HCT116 (cell line): ENCODE data around the gene UPK3A. TPM values are rescaled to one million over a fixed set of nuclear protein-coding genes. Genes with fewer than 3 reads are reported as not detected.

Source experiments
- ATAC-seq: fragments of 200-7000 bp; cut with Tn5 transposase; 2 replicates; pipeline ENCODE4 v1.9.1; 2020; ENCODE audit warnings: mild to moderate bottlenecking, moderate library complexity
- BruUV-seq: library from RNA; stranded (reverse); fragments of 400-500 nt; replicated peaks from 2 replicates; lab custom pipeline; 2021; lab: Mats Ljungman, UMichigan
- CTCF ChIA-PET: fragments of 300-600 bp; sonication (Branson Sonifier 250); formaldehyde crosslinking; loops from one replicate; lab custom pipeline; 2021; ENCODE audit warnings: antibody characterized with exemption; lab: Charles Lee
- POLR2A ChIA-PET: fragments of 300-600, 350-600 bp; sonication (Branson Sonifier 250); formaldehyde crosslinking; loops from one replicate; lab custom pipeline; 2021; ENCODE audit warnings: antibody characterized with exemption; lab: Charles Lee
- RAD21 ChIA-PET, 2 experiments: fragments of 300-600 bp; sonication (Branson Sonifier 250); formaldehyde crosslinking; loops; one replicate each; lab custom pipeline; 2023; ENCODE audit warnings: low total read pairs in 2 of 2; ENCODE audit not compliant: uncharacterized antibody in 2 of 2, unreplicated experiment in 2 of 2, low non-redundant PET in 1 of 2; lab: Charles Lee
- DNase-seq: peaks from one replicate; pipeline ENCODE4 v3.0.0-alpha.2; 2010; ENCODE audit warnings: low read depth, low spot score
- H2AFZ ChIP-seq: fragments of 200-600 bp; shearing (Covaris generic), sonication (generic); 2 replicates; pipeline ENCODE4 v1.6.1; 2017; ENCODE audit warnings: low read depth, mixed run types, mixed read lengths, antibody characterized with exemption, low read length; ENCODE audit not compliant: poor library complexity, severe bottlenecking
- H3K27ac ChIP-seq: 2 replicates; pipeline ENCODE4 v1.5.1; 2012; ENCODE audit warnings: low read depth, low read length
- H3K27me3 ChIP-seq: fragments of 200-600 bp; sonication (generic); 2 replicates; pipeline ENCODE4 v1.6.1; 2016; ENCODE audit warnings: mixed run types, low read length, mixed read lengths; ENCODE audit not compliant: insufficient read depth
- H3K36me3 ChIP-seq, 2 experiments: fragments of 200-500 bp in 1 of 2; fragments of 200-600 bp in 1 of 2; sonication (Bioruptor generic) in 1 of 2; sonication (generic) in 1 of 2; 2 replicates each; pipeline versions ENCODE4 v1.5.1 to v1.6.1; 2014 to 2016; ENCODE audit warnings: low read length in 2 of 2, inconsistent platforms in 1 of 2, mixed read lengths in 1 of 2, mixed run types in 1 of 2; ENCODE audit not compliant: insufficient read depth in 2 of 2, control insufficient read depth in 1 of 2
- H3K4me1 ChIP-seq, 2 experiments: fragments of 200-600 bp in 1 of 2; sonication (generic) in 1 of 2; 2 replicates each; pipeline versions ENCODE4 v1.5.1 to v1.6.1; 2012 to 2017; ENCODE audit warnings: low read length in 2 of 2, inconsistent platforms in 1 of 2, mild to moderate bottlenecking in 1 of 2, mixed read lengths in 1 of 2, mixed run types in 1 of 2, moderate library complexity in 1 of 2; ENCODE audit not compliant: insufficient read depth in 2 of 2, control insufficient read depth in 1 of 2
- H3K4me2 ChIP-seq: fragments of 200-600 bp; sonication (generic); 2 replicates; pipeline ENCODE4 v1.6.1; 2017; ENCODE audit warnings: mixed run types, low read length, mixed read lengths
- H3K4me3 ChIP-seq, 2 experiments: fragments of 200-600 bp in 1 of 2; sonication (generic) in 1 of 2; replicated peaks in 1 of 2; 2 replicates each; pipeline ENCODE4 v1.5.1; 2011 to 2016; ENCODE audit warnings: low read length in 2 of 2, control low read depth in 1 of 2, low read depth in 1 of 2, mild to moderate bottlenecking in 1 of 2, mixed read lengths in 1 of 2, mixed run types in 1 of 2
- H3K79me2 ChIP-seq: fragments of 200-600 bp; sonication (generic); 2 replicates; pipeline ENCODE4 v1.6.1; 2017; ENCODE audit warnings: mild to moderate bottlenecking, mixed run types, low read length, moderate library complexity, mixed read lengths; ENCODE audit not compliant: insufficient read depth
- H3K9ac ChIP-seq: fragments of 200-600 bp; sonication (generic); 2 replicates; pipeline ENCODE4 v1.6.1; 2016; ENCODE audit warnings: low read length, mixed read lengths
- H3K9me2 ChIP-seq: fragments of 200-600 bp; sonication (generic), shearing (Covaris generic); 2 replicates; pipeline ENCODE4 v1.6.1; 2017; ENCODE audit warnings: mixed run types, mild to moderate bottlenecking, moderate library complexity; ENCODE audit not compliant: insufficient read depth
- H3K9me3 ChIP-seq, 2 experiments: fragments of 200-500 bp in 1 of 2; fragments of 200-600 bp in 1 of 2; sonication (Bioruptor generic) in 1 of 2; sonication (generic) in 1 of 2; 2 replicates each; pipeline ENCODE4 v1.6.1; 2014 to 2017; ENCODE audit warnings: low read length in 2 of 2, mixed read lengths in 2 of 2, inconsistent platforms in 1 of 2, low read depth in 1 of 2, mild to moderate bottlenecking in 1 of 2, mixed run types in 1 of 2, moderate library complexity in 1 of 2; ENCODE audit not compliant: control insufficient read depth in 1 of 2, insufficient read depth in 1 of 2
- H4K20me1 ChIP-seq: fragments of 200-600 bp; sonication (generic), shearing (Covaris generic); 2 replicates; pipeline ENCODE4 v1.6.1; 2017; ENCODE audit warnings: mixed run types, mild to moderate bottlenecking, moderate library complexity; ENCODE audit not compliant: insufficient read depth
- CEBPB ChIP-seq: IDR thresholded peaks from 2 replicates; pipeline ENCODE4 v1.6.1; 2012; ENCODE audit warnings: low read depth
- EGR1 ChIP-seq: IDR thresholded peaks from 2 replicates; pipeline ENCODE4 v1.6.1; 2012; ENCODE audit warnings: low read depth
- ELF1 ChIP-seq: IDR thresholded peaks from 2 replicates; pipeline ENCODE4 v1.6.1; 2012; ENCODE audit warnings: low read depth, borderline replicate concordance
- FOSL1 ChIP-seq: IDR thresholded peaks from 2 replicates; pipeline ENCODE4 v1.6.1; 2012; ENCODE audit warnings: low read depth
- JUND ChIP-seq: IDR thresholded peaks from 2 replicates; pipeline ENCODE4 v1.6.1; 2012
- POLR2A ChIP-seq: IDR thresholded peaks from 2 replicates; pipeline ENCODE4 v1.7.0; 2011; ENCODE audit warnings: borderline replicate concordance; ENCODE audit not compliant: insufficient read depth, insufficient read length; ENCODE audit errors: extremely low read depth
- SIN3A ChIP-seq: IDR thresholded peaks from 2 replicates; pipeline ENCODE4 v1.6.1; 2012; ENCODE audit warnings: low read depth
- SRF ChIP-seq: IDR thresholded peaks from 2 replicates; pipeline ENCODE4 v1.6.1; 2012; ENCODE audit warnings: low read depth
- intact Hi-C: fragments of 100-400 bp; cut with micrococcal nuclease; formaldehyde crosslinking; loops from 2 replicates; pipeline ENCODE4 v1.10.0; 2022
- total RNA-seq: library from RNA; stranded (reverse); gene quantifications from one replicate; pipeline ENCODE4 v1.2.1, GENCODE V29; 2021; ENCODE audit not compliant: unreplicated experiment
- TF ChIP-seq, protein P1 (sequence below), 3 experiments: fragments of 200-600 bp in 1 of 3; sonication (generic) in 1 of 3; IDR thresholded peaks in 2 of 3; conservative IDR thresholded peaks in 1 of 3; 2 replicates each; pipeline ENCODE4 v1.5.1; 2012 to 2017; ENCODE audit warnings: low read depth in 2 of 3, low read length in 2 of 3, antibody characterized with exemption in 1 of 3, borderline replicate concordance in 1 of 3, control low read depth in 1 of 3, mild to moderate bottlenecking in 1 of 3, mixed read lengths in 1 of 3, mixed run types in 1 of 3, moderate library complexity in 1 of 3; ENCODE audit not compliant: insufficient read depth in 1 of 3
- TF ChIP-seq, protein P2 (sequence below): IDR thresholded peaks from 2 replicates; pipeline ENCODE4 v1.6.1; 2012
- TF ChIP-seq, protein P3 (sequence below): IDR thresholded peaks from 2 replicates; pipeline ENCODE4 v1.6.1; 2012

The UPK3A gene
- total RNA-seq, 1 experiment from 2014 or later: not detected

DNA sequence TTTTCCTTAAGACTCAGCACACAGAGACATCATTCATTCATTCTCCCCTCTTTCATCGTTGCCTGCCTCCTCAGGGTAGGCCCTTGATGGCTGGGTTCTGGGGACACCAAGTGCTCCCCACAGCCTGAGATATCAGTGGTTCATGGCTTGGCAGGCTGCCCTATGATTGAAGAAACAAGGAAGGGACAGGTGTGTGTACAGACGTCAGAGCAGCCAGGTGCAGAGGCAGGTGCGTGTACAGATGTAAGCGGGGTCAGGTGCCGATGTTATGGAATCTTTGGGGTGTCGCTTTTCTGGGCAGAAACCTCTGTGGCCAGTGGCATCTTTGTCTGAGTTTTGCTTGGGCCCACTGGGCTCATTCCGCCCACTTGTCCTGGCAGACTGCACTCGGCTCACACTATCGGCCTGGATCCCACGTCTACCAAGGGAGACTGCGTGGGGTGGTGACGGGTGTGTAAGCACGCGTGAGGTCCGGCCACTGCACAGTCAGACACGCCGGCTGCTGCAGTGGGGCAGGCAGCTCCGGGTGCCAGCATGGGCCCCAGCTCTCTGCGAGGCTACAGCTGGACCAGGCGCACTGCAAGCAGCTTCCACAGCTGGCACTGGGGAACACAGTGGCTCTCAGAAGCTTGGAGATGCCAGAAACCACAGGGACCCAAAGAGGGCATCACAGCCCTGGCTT is 23.2 kb upstream of the UPK3A start:
- DNase-seq (no peak), ATAC-seq (no peak)
- no peaks in the 10 kb centered on the region for H3K27me3 ChIP-seq
- no peaks in the 10 kb centered on the region for H3K79me2 ChIP-seq
- BruUV-seq: no TSS peak
- H3K36me3 ChIP-seq: no peaks in the 10 kb centered on the region
- no peak overlapping the region for H3K4me2 ChIP-seq
- no peak overlapping the region for H3K9ac ChIP-seq
- no peaks in the 10 kb centered on the region for H3K9me2 ChIP-seq
- H3K4me1 ChIP-seq: peaks cover 8 to 22% of the 10 kb centered on the region in 2 experiments; a peak in 3 of 4 replicates
- no peaks in the 10 kb centered on the region for H3K9me3 ChIP-seq
- intact Hi-C loops: no loop called here
- no peak overlapping the region for H2AFZ ChIP-seq
- ChIA-PET CTCF (interaction anchor here (1.4 kb wide), 1 partner anchor 11 kb away, joined by 5 read pairs; no protein-coding TSS in a partner anchor), RAD21 (no interaction called here)
- H3K27ac ChIP-seq: no peak overlapping the region
- H4K20me1 ChIP-seq: no peaks in the 10 kb centered on the region
- TF ChIP-seq SRF (no peak), EGR1 (no peak), SIN3A (no peak), POLR2A (no peak), JUND (no peak), CEBPB (no peak), ELF1 (no peak), FOSL1 (no peak)
- TF ChIP-seq, protein P1, sequence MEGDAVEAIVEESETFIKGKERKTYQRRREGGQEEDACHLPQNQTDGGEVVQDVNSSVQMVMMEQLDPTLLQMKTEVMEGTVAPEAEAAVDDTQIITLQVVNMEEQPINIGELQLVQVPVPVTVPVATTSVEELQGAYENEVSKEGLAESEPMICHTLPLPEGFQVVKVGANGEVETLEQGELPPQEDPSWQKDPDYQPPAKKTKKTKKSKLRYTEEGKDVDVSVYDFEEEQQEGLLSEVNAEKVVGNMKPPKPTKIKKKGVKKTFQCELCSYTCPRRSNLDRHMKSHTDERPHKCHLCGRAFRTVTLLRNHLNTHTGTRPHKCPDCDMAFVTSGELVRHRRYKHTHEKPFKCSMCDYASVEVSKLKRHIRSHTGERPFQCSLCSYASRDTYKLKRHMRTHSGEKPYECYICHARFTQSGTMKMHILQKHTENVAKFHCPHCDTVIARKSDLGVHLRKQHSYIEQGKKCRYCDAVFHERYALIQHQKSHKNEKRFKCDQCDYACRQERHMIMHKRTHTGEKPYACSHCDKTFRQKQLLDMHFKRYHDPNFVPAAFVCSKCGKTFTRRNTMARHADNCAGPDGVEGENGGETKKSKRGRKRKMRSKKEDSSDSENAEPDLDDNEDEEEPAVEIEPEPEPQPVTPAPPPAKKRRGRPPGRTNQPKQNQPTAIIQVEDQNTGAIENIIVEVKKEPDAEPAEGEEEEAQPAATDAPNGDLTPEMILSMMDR (IDR thresholded peaks at IDR 0.05 in 2 of 3, conservative IDR thresholded peaks at IDR 0.05 in 1 of 3; ENCODE audit: borderline replicate concordance in 1 of 3, insufficient read depth in 1 of 3, low read depth in 2 of 3, low read length in 2 of 3): no peak
- TF ChIP-seq, protein P2, sequence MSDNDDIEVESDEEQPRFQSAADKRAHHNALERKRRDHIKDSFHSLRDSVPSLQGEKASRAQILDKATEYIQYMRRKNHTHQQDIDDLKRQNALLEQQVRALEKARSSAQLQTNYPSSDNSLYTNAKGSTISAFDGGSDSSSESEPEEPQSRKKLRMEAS: no peak
- TF ChIP-seq, protein P3, sequence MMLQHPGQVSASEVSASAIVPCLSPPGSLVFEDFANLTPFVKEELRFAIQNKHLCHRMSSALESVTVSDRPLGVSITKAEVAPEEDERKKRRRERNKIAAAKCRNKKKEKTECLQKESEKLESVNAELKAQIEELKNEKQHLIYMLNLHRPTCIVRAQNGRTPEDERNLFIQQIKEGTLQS: no peak
- TF ChIP-seq, all 23 proteins: peak for 0
- H3K4me3 ChIP-seq: no peak overlapping the region
- POLR2A ChIA-PET: no interaction called here
